GM20000 (cell line): ENCODE data around the gene SRSF1.
"Not testable (repeated sequence)": the region's sequence is repeated elsewhere in the genome, so short reads cannot be mapped to it uniquely, and the experiment has no call there.

Experiments used
- DNase-seq: peaks from one replicate; pipeline ENCODE4 v3.0.0; 2012; ENCODE audit warnings: low spot score
- TF ChIP-seq, protein P1 (sequence below): IDR thresholded peaks from 2 replicates; pipeline ENCODE4 v1.5.1; 2012; ENCODE audit warnings: mild to moderate bottlenecking, control low read depth; ENCODE audit errors: extremely low read depth, missing control alignments

SRSF1 gene

DNA sequence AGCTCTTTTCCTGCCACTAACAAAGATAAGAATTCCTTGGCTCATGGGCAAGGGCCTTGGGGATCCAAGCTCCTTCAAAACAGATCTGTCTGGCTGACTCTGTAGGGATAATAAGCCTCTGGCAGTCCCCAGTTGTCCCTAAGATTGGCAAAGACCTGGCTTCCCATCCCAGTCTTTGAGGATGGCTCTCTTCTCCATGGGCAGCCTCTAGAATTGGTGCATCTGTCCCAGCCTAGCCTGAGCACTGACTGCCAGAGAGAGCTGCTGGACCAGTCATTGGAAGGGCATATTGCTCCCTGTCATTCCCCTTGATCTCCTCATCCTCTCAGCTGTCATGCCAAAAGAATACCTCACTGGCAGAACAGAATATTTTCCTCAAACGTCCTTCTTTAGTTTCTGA is 38.6 kb downstream of the SRSF1 start:
- TF ChIP-seq, protein P1, sequence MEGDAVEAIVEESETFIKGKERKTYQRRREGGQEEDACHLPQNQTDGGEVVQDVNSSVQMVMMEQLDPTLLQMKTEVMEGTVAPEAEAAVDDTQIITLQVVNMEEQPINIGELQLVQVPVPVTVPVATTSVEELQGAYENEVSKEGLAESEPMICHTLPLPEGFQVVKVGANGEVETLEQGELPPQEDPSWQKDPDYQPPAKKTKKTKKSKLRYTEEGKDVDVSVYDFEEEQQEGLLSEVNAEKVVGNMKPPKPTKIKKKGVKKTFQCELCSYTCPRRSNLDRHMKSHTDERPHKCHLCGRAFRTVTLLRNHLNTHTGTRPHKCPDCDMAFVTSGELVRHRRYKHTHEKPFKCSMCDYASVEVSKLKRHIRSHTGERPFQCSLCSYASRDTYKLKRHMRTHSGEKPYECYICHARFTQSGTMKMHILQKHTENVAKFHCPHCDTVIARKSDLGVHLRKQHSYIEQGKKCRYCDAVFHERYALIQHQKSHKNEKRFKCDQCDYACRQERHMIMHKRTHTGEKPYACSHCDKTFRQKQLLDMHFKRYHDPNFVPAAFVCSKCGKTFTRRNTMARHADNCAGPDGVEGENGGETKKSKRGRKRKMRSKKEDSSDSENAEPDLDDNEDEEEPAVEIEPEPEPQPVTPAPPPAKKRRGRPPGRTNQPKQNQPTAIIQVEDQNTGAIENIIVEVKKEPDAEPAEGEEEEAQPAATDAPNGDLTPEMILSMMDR: no peak
- DNase-seq: no peak

GRCh38 chr17:57966875-57967274 is 40.2 kb downstream of the SRSF1 start:
- TF ChIP-seq, protein P1: no peak
- DNase-seq: no peak

DNA sequence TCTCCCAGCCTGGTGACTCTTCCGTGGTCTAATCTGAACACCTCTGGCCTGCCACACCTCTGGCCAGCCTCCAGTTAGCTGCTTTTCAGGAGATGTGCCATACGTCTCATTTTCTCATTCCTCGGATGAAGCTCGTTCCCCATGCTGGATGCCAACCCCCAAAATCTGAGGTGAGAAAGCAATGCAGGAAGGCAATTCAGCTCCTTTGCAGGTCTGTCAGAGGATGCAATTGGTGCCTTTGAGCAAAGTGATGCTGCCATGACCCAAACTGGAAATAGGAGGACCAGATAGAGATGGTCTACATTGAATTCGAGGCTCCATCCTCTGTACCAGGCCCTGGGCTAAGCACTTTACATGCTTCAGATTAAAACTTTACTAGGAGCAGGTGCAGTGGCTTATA is 40.8 kb downstream of the SRSF1 start:
- TF ChIP-seq, protein P1: no peak
- no peak for DNase-seq

GRCh38 chr17:57965521-57966160 is 41.4 kb downstream of the SRSF1 start:
- DNase-seq: no peak
- TF ChIP-seq, protein P1: no peak

GRCh38 chr17:57963149-57963511 is 43.9 kb downstream of the SRSF1 start:
- TF ChIP-seq, protein P1: no peak
- DNase-seq: no peak

GRCh38 chr17:57962279-57963148 is 44.5 kb downstream of the SRSF1 start:
- DNase-seq: no peak
- TF ChIP-seq, protein P1: no peak

- DNase-seq: no peak
- TF ChIP-seq, protein P1: no peak
These were observed 47.1 kb downstream of the SRSF1 start for GRCh38 chr17:57959929-57960328.

DNA sequence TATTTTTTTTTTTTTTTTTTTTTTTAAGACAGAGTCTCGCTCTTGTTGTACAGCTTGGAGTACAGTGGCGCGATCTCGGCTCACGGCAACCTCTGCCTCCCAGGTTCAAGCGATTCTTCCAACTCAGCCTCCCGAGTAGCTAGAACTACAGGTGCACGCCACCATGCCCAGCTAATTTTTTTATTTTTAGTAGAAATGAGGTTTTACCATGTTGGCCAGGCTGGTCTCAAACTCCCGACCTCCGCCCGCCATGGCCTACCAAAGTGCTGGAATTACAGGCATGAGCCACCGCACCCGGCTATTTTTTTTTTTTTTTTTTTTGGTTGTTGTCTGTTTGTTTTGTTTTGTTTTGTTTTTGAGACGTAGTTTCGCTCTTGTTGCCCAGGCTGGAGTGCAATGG is 48.7 kb downstream of the SRSF1 start:
- DNase-seq: not testable (repeated sequence)
